ENCODE results near the gene TP53I13.

DNA sequence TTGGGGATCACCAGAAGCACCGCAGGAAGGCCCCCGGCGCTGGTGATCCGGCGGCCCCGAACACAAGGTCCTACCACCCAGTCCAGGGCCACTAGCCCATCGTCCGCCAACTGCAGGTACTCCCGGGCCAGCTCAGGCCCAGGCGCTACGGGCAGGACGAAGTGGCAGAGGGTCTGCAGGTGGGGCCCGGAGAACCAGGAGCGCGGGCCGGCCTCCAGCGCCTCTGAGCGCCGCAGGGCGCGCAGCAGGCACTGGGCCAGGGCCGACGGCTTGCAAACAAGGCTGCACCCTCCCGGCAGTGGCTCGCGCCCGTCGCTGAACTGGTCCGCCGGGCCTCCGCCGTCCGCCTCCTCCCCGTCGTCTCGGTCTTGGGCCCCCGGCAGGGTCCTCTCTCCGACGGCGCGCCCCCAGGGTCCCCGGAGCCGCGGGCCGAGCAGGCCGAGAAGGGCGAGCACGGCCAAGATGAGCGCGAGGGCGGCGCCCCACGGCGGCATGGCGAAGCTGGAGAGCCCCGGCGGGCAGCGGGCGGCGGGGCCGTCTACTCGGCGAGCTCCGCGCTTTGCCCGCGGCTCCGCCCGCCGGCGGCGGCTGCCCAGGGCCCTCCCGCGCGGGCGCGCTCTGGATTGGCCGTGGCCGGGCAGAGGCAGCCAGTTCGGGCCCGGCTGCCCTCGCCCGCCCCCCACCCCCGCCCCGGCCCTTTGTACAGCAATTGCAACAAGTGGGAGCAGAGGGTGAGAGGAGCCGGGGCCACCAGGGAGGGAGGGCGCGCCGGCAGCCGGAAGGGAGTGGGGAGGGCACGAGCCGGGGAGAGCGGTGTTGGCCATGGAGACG, 1.8 kb upstream of the TP53I13 start, which contains the start of gene ABHD15:
- TF ChIP-seq CTCF (IDR thresholded peaks at IDR 0.05) (no peak), ZFX (IDR thresholded peaks at IDR 0.05; ENCODE audit: borderline replicate concordance) (no peak)

Measured in 22Rv1 (cell line).